MM.1S (cell line): ENCODE data around the gene AGPAT3.

Experiments
- DNase-seq: peaks from one replicate; pipeline ENCODE4 v3.0.0-alpha.2; 2015
- H2AFZ ChIP-seq: fragments of 300-600 bp; sonication (generic); 2 replicates; pipeline ENCODE4 v1.6.0; 2016; ENCODE audit warnings: antibody characterized with exemption, low read length
- H3F3A ChIP-seq: fragments of 300-600 bp; sonication (generic); 2 replicates; pipeline ENCODE4 v1.6.1; 2016; ENCODE audit warnings: mild to moderate bottlenecking, antibody characterized with exemption, low read length, moderate library complexity, mixed read lengths; ENCODE audit not compliant: insufficient read depth
- H3K27ac ChIP-seq: fragments of 300-600 bp; sonication (generic); 2 replicates; pipeline ENCODE4 v1.5.1; 2016; ENCODE audit warnings: mild to moderate bottlenecking, low read length
- H3K27me3 ChIP-seq: fragments of 300-600 bp; sonication (generic); replicated peaks from 2 replicates; pipeline ENCODE4 v1.6.0; 2016; ENCODE audit warnings: low read length; ENCODE audit not compliant: insufficient read depth
- H3K36me3 ChIP-seq: fragments of 300-600 bp; sonication (generic); replicated peaks from 2 replicates; pipeline ENCODE4 v1.6.1; 2016; ENCODE audit warnings: mild to moderate bottlenecking, low read length, mixed read lengths; ENCODE audit not compliant: insufficient read depth
- H3K4me1 ChIP-seq: fragments of 300-600 bp; sonication (generic); 2 replicates; pipeline ENCODE4 v1.6.1; 2016; ENCODE audit warnings: low read length, mixed read lengths
- H3K4me2 ChIP-seq: fragments of 300-600 bp; sonication (generic); 2 replicates; pipeline ENCODE4 v1.6.0; 2016; ENCODE audit warnings: low read depth, low read length
- H3K4me3 ChIP-seq: fragments of 300-600 bp; sonication (generic); 2 replicates; pipeline ENCODE4 v1.5.1; 2016; ENCODE audit warnings: low read length, mixed read lengths
- H3K79me2 ChIP-seq: fragments of 300-600 bp; sonication (generic); 2 replicates; pipeline ENCODE4 v1.6.1; 2016; ENCODE audit warnings: mixed run types, low read length, mixed read lengths
- H3K9ac ChIP-seq: fragments of 300-600 bp; sonication (generic); 2 replicates; pipeline ENCODE4 v1.6.1; 2016; ENCODE audit warnings: low read length, mixed read lengths
- H3K9me2 ChIP-seq: fragments of 300-600 bp; sonication (generic); replicated peaks from 2 replicates; pipeline ENCODE4 v1.6.1; 2016; ENCODE audit warnings: mild to moderate bottlenecking, low read length, mixed read lengths; ENCODE audit not compliant: insufficient read depth
- H3K9me3 ChIP-seq: fragments of 300-600 bp; sonication (generic); replicated peaks from 2 replicates; pipeline ENCODE4 v1.6.1; 2016; ENCODE audit warnings: mild to moderate bottlenecking, low read length, mixed read lengths; ENCODE audit not compliant: insufficient read depth
- H4K20me1 ChIP-seq: fragments of 300-600 bp; sonication (generic); 2 replicates; pipeline ENCODE4 v1.6.1; 2016; ENCODE audit warnings: mild to moderate bottlenecking, low read length, moderate library complexity, mixed read lengths; ENCODE audit not compliant: insufficient read depth
- CTCF ChIP-seq: fragments of 300-600 bp; sonication (generic); IDR thresholded peaks from 2 replicates; pipeline ENCODE4 v1.5.1; 2016; ENCODE audit warnings: antibody characterized with exemption, low read length, mixed read lengths
- EZH2 ChIP-seq: fragments of 300-600 bp; sonication (generic); optimal IDR thresholded peaks from 2 replicates; pipeline ENCODE3; 2017; ENCODE audit warnings: low read depth, mild to moderate bottlenecking, antibody characterized with exemption, low read length, mixed read lengths
- EZH2phosphoT487 ChIP-seq: fragments of 300-600 bp; sonication (generic); IDR thresholded peaks from 2 replicates; pipeline ENCODE4 v1.6.1; 2018; ENCODE audit warnings: antibody characterized with exemption, low read length

The AGPAT3 gene

GRCh38 chr21:43971992-43972255 lies 106.9 kb downstream of the AGPAT3 start:
- no peaks in the 10 kb centered on the region for H4K20me1 ChIP-seq
- TF ChIP-seq CTCF (no peak), EZH2phosphoT487 (no peak), EZH2 (no peak)
- no peaks in the 10 kb centered on the region for H3F3A ChIP-seq
- H3K9me2 ChIP-seq: no peaks in the 10 kb centered on the region
- H3K27me3 ChIP-seq: no peaks in the 10 kb centered on the region
- no peak overlapping the region for H2AFZ ChIP-seq
- no peaks in the 10 kb centered on the region; the same call in 1 of the 2 replicates for H3K36me3 ChIP-seq
- H3K4me1 ChIP-seq: no peaks in the 10 kb centered on the region
- H3K27ac ChIP-seq: no peak overlapping the region
- no peaks in the 10 kb centered on the region for H3K9me3 ChIP-seq
- no peak overlapping the region for H3K9ac ChIP-seq
- 0 out of 2 replicates have a peak, but pooled peaks cover 6% of the 10 kb centered on the region for H3K79me2 ChIP-seq
- H3K4me3 ChIP-seq: no peak overlapping the region
- no peak for DNase-seq
- H3K4me2 ChIP-seq: no peak overlapping the region

- Histone ChIP-seq H3K9me2 (no peaks in the 10 kb centered on the region), H3K79me2 (no peaks in the 10 kb centered on the region), H3K4me3 (no peak overlapping the region), H2AFZ (no peak overlapping the region), H3K4me2 (no peak overlapping the region), H3K9ac (no peak overlapping the region), H3K27me3 (no peaks in the 10 kb centered on the region), H3F3A (no peaks in the 10 kb centered on the region), H3K4me1 (no peaks in the 10 kb centered on the region), H3K9me3 (no peaks in the 10 kb centered on the region), H3K27ac (no peak overlapping the region), H3K36me3 (no peaks in the 10 kb centered on the region; the same call in 1 of the 2 replicates), H4K20me1 (no peaks in the 10 kb centered on the region)
- TF ChIP-seq EZH2phosphoT487: no peak
- no peak for TF ChIP-seq EZH2
- TF ChIP-seq CTCF: no peak
- DNase-seq: no peak
Observed at GRCh38 chr21:43972850-43973633, 108.0 kb downstream of the AGPAT3 start.

- Histone ChIP-seq H3K79me2 (no peaks in the 10 kb centered on the region), H3K36me3 (no peaks in the 10 kb centered on the region; the same call in 1 of the 2 replicates)
- no peak for DNase-seq
Observed at GRCh38 chr21:43973634-43973955, 108.6 kb downstream of the AGPAT3 start.

More at GRCh38 chr21:43973634-43973955, 108.6 kb downstream of the AGPAT3 start:
- H3K9me2 ChIP-seq: no peaks in the 10 kb centered on the region
- no peaks in the 10 kb centered on the region for H3F3A ChIP-seq
- H3K27ac ChIP-seq: no peak overlapping the region
- no peaks in the 10 kb centered on the region for H3K9me3 ChIP-seq
- H3K4me3 ChIP-seq: no peak overlapping the region
- TF ChIP-seq EZH2: no peak
- no peak for TF ChIP-seq EZH2phosphoT487
- no peak for TF ChIP-seq CTCF
- H3K4me1 ChIP-seq: no peaks in the 10 kb centered on the region
- H3K9ac ChIP-seq: no peak overlapping the region
- no peak overlapping the region for H3K4me2 ChIP-seq
- H2AFZ ChIP-seq: no peak overlapping the region
- H4K20me1 ChIP-seq: no peaks in the 10 kb centered on the region
- no peaks in the 10 kb centered on the region for H3K27me3 ChIP-seq
